ENCODE data around the gene FLII.

The FLII gene

DNA sequence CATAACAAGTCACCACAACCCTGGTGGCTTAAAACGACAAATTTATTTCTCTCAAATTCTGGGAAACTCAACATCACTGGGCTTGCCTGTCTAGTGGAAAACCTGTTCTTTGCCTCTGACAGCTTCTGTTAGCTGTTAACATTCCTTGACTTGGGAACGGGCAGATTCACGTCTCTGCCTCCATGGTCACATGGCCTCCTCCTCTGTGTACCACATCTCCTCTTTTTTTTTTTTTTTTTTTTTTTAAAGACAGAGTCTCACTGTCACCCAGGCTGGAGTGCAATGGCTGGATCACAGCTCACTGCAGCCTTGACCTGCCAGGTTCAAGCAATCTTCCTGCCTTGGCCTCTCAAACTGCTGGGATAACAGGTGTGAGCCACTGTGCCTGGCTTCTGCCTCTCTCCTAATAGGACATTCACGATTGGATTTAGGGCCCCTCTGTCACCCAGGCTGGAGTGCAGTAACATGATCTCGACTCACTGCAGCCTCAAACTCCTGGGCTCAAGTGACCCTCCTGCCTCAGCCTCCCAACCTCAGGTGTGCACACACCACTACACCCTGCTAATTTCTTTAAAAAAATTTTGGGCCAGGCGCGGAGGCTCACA, 44.8 kb downstream of the FLII start:
- no peak for DNase-seq

DNA sequence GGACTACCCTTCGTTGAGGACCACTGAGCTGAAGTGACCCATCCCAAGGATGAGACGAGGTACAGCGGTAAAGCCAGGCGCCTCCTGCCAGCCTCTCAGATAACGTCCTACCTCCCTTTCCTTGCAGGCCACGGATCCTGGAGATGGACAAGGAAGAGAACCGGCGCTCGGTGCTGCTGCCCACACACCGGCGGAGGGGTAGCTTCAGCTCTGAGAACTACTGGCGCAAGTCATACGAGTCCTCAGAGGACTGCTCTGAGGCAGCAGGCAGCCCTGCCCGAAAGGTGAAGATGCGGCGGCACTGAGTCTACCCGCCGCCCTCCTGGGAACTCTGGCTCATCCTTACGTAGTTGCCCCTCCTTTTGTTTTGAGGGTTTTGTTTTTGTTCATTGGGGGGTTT, 50.4 kb downstream of the FLII start:
- no peak for DNase-seq

- DNase-seq: no peak
Measured at GRCh38 chr17:18206962-18207361, 51.6 kb downstream of the FLII start.

DNA sequence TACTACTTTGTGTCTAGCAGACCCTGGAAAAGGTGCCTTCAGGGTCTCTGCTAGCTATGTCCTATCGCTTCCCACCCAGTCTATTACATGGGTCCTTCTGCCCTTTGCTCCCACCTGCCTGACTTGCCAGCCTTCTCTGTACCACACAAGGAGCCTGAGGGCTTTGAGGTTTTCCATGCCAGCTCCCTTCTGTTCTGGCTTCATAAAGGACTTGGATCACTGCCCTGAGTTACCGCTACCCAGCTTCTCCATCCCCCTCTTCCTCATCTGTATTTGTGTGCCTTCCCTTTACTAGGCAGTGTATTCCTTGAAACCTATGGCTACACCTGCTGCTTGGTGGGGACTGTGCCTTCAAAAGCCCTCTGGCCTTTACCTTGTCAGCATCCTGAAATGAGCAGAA, 52.7 kb downstream of the FLII start:
- no peak for DNase-seq

GRCh38 chr17:18203308-18203707, 55.2 kb downstream of the FLII start:
- DNase-seq: no peak

- DNase-seq: no peak
Measured at GRCh38 chr17:18201108-18201507, 57.4 kb downstream of the FLII start.

GRCh38 chr17:18198530-18198929, 60.0 kb downstream of the FLII start:
- DNase-seq: no peak

DNA sequence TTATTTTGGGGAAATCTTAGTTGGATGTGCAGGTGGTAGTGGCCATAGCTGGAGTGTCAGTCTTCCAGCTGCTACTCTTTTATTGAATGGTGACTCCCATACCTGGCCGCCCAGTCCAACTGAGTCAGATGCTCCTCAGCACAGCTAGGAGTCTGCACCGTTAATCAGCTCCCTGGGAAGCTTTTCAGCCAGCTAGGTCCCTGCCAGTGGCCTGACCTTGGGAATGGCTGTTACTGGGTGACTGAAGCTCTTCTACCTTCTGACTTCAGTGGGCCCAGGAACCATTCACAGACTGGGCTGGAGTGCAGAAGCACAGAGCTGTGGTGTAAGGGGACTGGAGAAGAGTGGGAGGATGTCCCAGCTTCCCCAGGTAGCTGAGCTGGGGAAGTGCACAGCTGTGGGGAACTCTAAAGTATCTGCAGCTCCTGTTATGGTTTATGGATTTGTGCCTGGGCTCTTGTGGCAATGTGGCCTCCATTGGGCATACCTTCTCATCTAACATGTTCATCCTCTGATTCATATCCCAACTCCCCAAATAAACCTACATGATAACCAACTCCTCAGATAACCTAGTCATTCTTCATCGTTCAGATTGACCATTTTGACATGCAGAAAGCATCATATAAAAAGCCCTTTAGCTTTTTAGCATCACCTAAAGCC, 60.9 kb downstream of the FLII start:
- DNase-seq: no peak

DNA sequence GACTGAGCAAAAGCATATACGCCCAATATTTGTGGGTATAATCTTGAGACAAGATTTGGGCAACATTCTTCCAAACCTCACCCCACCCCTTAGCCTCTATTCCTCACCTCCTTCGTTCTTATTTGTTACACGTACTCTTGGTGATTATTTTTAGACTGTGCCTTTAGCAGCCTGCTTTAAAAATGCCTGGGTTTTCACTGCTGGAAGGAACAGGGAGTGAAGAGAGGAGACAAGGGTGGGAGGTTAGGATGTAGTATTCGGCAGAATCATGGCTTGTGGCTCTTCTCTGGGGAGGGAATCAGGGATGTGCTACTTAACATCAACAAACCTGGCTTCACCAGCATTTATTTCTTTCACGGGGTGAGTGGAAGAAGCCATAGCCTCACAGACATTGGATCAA, 63.3 kb downstream of the FLII start:
- DNase-seq: no peak

Data from right hindlimb (tissue), 1 donor.